SU-DHL-6 (cell line): Measurements from ENCODE around the gene HOXC12.

ENCODE experiments used
- H2AFZ ChIP-seq: fragments of 200-600 bp; sonication (generic); 2 replicates; pipeline ENCODE4 v1.6.1; 2014; ENCODE audit warnings: low read depth, mild to moderate bottlenecking, moderate library complexity, mixed read lengths, antibody characterized with exemption, low read length; ENCODE audit not compliant: severe bottlenecking
- H3F3A ChIP-seq: fragments of 200-600 bp; shearing (Covaris generic); 2 replicates; pipeline ENCODE4 v1.6.0; 2016; ENCODE audit warnings: antibody characterized with exemption, mild to moderate bottlenecking; ENCODE audit not compliant: insufficient read depth
- H3K27ac ChIP-seq: fragments of 200-600 bp; sonication (generic); 2 replicates; pipeline ENCODE4 v1.5.1; 2016; ENCODE audit warnings: low read depth, mild to moderate bottlenecking, low read length, moderate library complexity, mixed read lengths
- H3K27me3 ChIP-seq: fragments of 200-600 bp; sonication (generic), shearing (Covaris generic); 2 replicates; pipeline ENCODE4 v1.6.0; 2014; ENCODE audit warnings: mild to moderate bottlenecking, low read length
- H3K36me3 ChIP-seq: fragments of 200-600 bp; sonication (generic); 2 replicates; pipeline ENCODE4 v1.6.1; 2014; ENCODE audit warnings: mild to moderate bottlenecking, low read length, mixed read lengths
- H3K4me2 ChIP-seq: fragments of 300-600, 200-600 bp; shearing (Covaris generic), sonication (generic); 2 replicates; pipeline ENCODE4 v1.6.0; 2014; ENCODE audit warnings: low read length, low read depth, mild to moderate bottlenecking; ENCODE audit not compliant: poor library complexity, severe bottlenecking
- H3K4me3 ChIP-seq: fragments of 200-600 bp; sonication (generic); 2 replicates; pipeline ENCODE4 v1.5.1; 2014; ENCODE audit warnings: antibody characterized with exemption, low read length, mild to moderate bottlenecking, mixed read lengths; ENCODE audit not compliant: insufficient read depth, poor library complexity, severe bottlenecking
- H3K79me2 ChIP-seq: fragments of 200-600 bp; sonication (generic); 2 replicates; pipeline ENCODE4 v1.6.1; 2014; ENCODE audit warnings: mild to moderate bottlenecking, low read length, moderate library complexity; ENCODE audit not compliant: insufficient read depth
- H3K9ac ChIP-seq: fragments of 200-600 bp; sonication (generic); 2 replicates; pipeline ENCODE4 v1.7.0; 2014; ENCODE audit warnings: mild to moderate bottlenecking, low read length
- H3K9me2 ChIP-seq: fragments of 200-600 bp; sonication (generic); replicated peaks from 2 replicates; pipeline ENCODE4 v1.6.1; 2014; ENCODE audit warnings: low read length; ENCODE audit not compliant: insufficient read depth
- H3K9me3 ChIP-seq: fragments of 200-600 bp; sonication (generic); 2 replicates; pipeline ENCODE4 v1.6.1; 2014; ENCODE audit warnings: low read length, mixed read lengths; ENCODE audit not compliant: insufficient read depth
- H4K20me1 ChIP-seq: fragments of 200-600 bp; sonication (generic); 2 replicates; pipeline ENCODE4 v1.6.1; 2014; ENCODE audit warnings: low read depth, mild to moderate bottlenecking, antibody characterized with exemption, low read length, moderate library complexity, mixed read lengths
- EZH2phosphoT487 ChIP-seq: fragments of 200-600 bp; sonication (generic), shearing (Covaris generic); conservative IDR thresholded peaks from 2 replicates; pipeline ENCODE4 v1.6.1; 2018; ENCODE audit warnings: mild to moderate bottlenecking, antibody characterized with exemption, low read length, moderate library complexity, mixed read lengths
- TF ChIP-seq, protein P1 (sequence below): fragments of 200-600 bp; sonication (generic); IDR thresholded peaks from one replicate; pipeline ENCODE4 v1.5.1; 2017; ENCODE audit warnings: antibody characterized with exemption, mild to moderate bottlenecking, low read length, moderate library complexity; ENCODE audit not compliant: insufficient read depth, poor library complexity, severe bottlenecking

The HOXC12 gene

DNA sequence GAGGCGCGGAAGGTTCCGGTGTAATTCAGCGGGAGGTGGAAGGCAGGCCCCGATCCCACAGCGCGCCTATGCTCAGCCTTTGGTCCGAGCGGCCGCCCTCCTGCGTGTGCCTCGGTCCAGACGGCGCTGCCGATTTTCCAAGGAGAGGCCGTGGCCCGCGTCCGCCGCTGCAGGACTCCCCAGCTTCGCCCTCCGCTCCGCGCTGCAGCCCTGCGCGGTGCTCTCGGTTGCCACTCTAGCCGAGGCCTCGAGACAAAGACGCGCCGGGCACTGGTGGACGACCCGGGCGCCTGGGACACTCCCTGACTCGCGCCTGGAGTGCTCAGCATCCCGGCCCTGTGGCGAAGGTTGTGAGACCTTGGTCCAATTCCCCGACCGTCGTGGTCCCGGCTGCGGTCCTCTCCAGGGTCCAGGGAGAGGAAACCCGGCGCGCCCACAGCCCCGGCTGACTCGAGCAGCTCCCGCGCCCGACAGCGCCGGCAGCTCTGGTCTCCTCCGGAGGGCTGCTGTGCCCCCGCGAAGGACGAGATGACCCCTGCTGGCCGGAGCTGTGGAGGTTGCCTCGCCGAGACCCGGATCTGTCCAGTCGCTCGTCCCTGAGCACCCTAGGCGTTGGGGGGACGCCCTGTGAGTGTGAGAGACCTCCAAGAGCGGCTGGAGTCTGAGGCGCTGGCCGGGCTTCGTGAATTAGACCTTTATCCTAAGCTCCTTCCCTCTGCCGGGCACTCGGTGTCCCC is 6.5 kb downstream of the HOXC12 start:
- H2AFZ ChIP-seq = no peak overlapping the region
- H3K4me3 ChIP-seq = no peak overlapping the region
- H3K9ac ChIP-seq = no peak overlapping the region
- TF ChIP-seq, protein P1, sequence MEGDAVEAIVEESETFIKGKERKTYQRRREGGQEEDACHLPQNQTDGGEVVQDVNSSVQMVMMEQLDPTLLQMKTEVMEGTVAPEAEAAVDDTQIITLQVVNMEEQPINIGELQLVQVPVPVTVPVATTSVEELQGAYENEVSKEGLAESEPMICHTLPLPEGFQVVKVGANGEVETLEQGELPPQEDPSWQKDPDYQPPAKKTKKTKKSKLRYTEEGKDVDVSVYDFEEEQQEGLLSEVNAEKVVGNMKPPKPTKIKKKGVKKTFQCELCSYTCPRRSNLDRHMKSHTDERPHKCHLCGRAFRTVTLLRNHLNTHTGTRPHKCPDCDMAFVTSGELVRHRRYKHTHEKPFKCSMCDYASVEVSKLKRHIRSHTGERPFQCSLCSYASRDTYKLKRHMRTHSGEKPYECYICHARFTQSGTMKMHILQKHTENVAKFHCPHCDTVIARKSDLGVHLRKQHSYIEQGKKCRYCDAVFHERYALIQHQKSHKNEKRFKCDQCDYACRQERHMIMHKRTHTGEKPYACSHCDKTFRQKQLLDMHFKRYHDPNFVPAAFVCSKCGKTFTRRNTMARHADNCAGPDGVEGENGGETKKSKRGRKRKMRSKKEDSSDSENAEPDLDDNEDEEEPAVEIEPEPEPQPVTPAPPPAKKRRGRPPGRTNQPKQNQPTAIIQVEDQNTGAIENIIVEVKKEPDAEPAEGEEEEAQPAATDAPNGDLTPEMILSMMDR = no peak
- no peak for TF ChIP-seq EZH2phosphoT487
- no peaks in the 10 kb centered on the region for H3K9me3 ChIP-seq
- H3K36me3 ChIP-seq = no peaks in the 10 kb centered on the region
- H4K20me1 ChIP-seq = no peaks in the 10 kb centered on the region
- 0 out of 2 replicates have a peak, but pooled peaks cover 4% of the 10 kb centered on the region for H3K27me3 ChIP-seq
- no peaks in the 10 kb centered on the region for H3K9me2 ChIP-seq
- H3F3A ChIP-seq = no peaks in the 10 kb centered on the region
- no peaks in the 10 kb centered on the region for H3K79me2 ChIP-seq
- H3K4me2 ChIP-seq = no peak overlapping the region
- H3K27ac ChIP-seq = no peak overlapping the region

GRCh38 chr12:53963005-53963404 is 8.3 kb downstream of the HOXC12 start:
- TF ChIP-seq, protein P1 = no peak
- TF ChIP-seq EZH2phosphoT487 = no peak

DNA sequence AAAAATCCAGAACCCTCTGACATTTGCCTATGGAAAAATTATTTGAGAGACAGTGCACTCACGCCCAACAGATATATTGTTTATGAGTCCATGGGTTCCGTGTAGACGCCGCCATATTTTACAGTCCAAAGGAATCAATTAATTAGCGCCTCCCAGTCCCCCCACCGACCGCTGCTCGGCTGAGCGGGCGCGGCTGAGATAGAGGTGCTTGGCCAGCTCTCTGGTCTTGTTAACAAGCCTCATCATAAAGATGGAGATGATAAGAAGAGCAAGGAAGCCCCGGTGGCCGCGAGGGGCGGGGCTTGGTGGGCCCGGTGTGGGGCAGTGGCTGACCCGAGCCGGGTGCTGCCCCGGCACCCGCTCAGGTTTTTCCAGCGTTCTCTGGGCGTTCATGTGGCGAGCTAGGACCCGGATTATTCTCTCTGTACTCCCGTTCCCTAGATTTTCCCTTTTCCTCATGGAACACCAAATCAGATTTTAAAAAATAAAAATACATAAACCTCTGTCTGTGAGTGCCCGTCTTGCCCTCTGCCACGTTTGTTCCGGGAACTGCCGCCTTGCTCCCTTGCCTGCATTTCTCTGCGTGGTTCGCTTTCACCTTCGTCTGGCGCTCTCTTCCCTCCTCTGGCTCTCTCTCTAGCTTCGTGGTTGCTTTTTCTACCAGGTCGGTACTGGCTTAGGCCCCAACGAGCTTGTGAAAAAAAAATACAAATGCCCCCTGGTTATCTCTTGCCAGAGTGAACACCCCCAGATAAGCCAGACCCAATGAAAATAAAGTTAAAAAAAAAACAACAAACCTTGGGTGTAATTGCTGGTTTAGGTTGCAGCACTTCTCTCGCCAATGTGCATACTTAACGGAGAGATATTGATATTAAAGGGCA is 9.0 kb downstream of the HOXC12 start:
- H3K36me3 ChIP-seq = no peaks in the 10 kb centered on the region

More at GRCh38 chr12:53963005-53963404, 8.3 kb downstream of the HOXC12 start:
- no peak overlapping the region for H2AFZ ChIP-seq
- no peak overlapping the region for H3K27ac ChIP-seq
- H3K4me2 ChIP-seq = no peak overlapping the region
- H3K27me3 ChIP-seq = 0 out of 2 replicates have a peak, but pooled peaks cover 4% of the 10 kb centered on the region
- no peak overlapping the region for H3K4me3 ChIP-seq
- no peak overlapping the region for H3K9ac ChIP-seq
- H3K9me2 ChIP-seq = no peaks in the 10 kb centered on the region
- no peaks in the 10 kb centered on the region for H3K36me3 ChIP-seq
- no peaks in the 10 kb centered on the region for H3K9me3 ChIP-seq
- no peaks in the 10 kb centered on the region for H3F3A ChIP-seq
- H4K20me1 ChIP-seq = no peaks in the 10 kb centered on the region
- H3K79me2 ChIP-seq = no peaks in the 10 kb centered on the region

More for the DNA sequence above, 9.0 kb downstream of the HOXC12 start:
- H3K27me3 ChIP-seq = 0 out of 2 replicates have a peak, but pooled peaks cover 4% of the 10 kb centered on the region
- no peak overlapping the region for H3K9ac ChIP-seq
- TF ChIP-seq, protein P1 = no peak
- TF ChIP-seq EZH2phosphoT487 = no peak
- H3K9me2 ChIP-seq = no peaks in the 10 kb centered on the region
- no peak overlapping the region for H2AFZ ChIP-seq
- no peaks in the 10 kb centered on the region for H3K79me2 ChIP-seq
- no peak overlapping the region for H3K27ac ChIP-seq
- no peak overlapping the region for H3K4me2 ChIP-seq
- H4K20me1 ChIP-seq = no peaks in the 10 kb centered on the region
- H3F3A ChIP-seq = no peaks in the 10 kb centered on the region
- H3K4me3 ChIP-seq = no peak overlapping the region
- no peaks in the 10 kb centered on the region for H3K9me3 ChIP-seq
